Stimulated activated CD4-positive, alpha-beta T cell treated with anti-CD3 and anti-CD28 coated beads, Interleukin-1b, Interleukin-23, amount 100 ng/mL, for 48 hours (primary cell): ENCODE data around the gene CORO2B.
"Not testable (repeated sequence)": the region's sequence is repeated elsewhere in the genome, so short reads cannot be mapped to it uniquely, and the experiment has no call there.

Source experiments
- DNase-seq: peaks from one replicate; pipeline ENCODE4 v3.0.0-alpha.2; 2020

The CORO2B gene

GRCh38 chr15:68593341-68593740 lies 14.5 kb downstream of the CORO2B start:
- no peak for DNase-seq

DNA sequence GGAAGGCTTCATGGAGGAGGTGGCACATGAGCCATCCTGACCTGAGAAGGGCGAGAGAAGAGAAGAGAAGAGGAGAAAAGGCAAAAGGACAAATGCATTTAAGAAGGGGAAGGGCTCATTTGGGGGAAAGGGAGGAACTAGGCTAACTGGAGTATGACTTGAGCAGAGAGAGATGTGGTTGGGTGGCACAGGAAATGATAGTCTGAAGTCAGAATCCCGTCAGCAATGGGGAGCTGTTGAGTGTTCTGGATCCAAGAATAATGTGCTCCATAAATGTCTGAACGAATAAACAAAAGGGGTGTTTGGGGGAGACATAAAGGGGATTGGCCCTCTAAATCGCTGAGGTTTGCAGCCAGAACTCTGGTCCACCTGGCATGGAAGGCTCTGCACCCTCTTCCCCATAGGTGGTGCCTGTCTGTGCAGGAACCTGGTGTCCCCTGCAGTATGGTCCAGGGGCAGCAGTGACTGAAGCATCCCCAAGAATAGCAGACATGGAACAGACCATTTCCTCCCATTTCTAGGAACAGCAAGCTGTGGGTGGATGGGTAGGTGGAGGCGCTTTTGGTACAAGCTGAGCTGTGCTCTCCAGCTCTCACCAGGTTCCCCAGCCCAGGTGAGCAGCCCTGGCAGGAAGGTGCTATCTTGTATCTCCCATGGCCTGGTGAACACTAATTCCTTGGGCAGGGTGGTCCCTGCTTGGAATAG lies 15.2 kb downstream of the CORO2B start:
- no peak for DNase-seq

DNA sequence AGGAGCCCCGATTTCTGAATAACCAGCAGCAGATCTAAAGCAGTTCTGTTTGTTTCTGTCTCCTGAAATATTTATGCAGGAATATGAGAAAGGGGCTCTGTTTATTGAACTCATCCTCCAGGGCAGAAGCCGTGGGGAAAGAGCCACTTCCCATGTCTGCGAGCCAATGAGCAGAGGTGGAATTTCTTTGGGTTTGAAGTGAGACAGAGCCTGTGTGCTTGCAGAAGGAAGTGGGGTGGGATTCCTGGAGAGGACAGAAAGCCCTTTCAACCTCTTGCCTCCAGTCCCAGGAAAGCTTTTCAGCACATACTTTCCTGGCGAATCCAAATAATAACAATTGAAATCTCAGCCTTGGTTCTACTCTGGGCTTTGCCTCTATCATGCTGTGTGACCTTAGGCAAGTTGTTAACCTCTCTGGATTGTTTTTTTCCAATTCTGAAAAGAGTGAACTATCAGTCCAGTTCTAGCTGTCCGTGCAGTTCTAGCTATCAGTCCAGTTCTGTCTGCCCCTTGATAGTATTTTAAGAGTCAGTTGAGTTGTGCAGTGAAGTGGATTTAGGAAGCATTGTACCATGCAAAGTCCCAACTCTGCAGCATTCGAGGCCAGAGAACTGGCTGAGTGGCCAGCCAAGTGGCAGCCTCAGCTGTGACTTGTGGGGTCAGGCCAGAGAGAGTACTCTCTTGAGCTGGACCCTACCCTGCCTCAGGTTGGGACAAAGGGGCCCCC lies 15.9 kb downstream of the CORO2B start:
- no peak for DNase-seq

DNA sequence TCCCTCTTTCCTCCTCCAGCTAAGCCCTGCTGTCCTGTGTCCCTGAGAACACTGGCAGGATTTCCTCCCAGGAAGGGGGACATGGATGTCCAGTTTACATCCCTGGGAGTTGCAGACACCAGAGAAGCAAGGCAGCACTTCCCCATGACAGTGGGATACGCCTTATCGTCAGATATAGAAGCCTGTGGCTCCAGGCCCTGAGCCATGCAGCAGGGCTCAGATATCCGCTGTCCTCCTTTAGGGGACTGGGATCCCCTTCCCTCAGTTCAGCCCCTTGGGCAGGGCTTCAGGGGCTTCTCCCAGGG lies 16.4 kb downstream of the CORO2B start:
- DNase-seq: no peak

DNA sequence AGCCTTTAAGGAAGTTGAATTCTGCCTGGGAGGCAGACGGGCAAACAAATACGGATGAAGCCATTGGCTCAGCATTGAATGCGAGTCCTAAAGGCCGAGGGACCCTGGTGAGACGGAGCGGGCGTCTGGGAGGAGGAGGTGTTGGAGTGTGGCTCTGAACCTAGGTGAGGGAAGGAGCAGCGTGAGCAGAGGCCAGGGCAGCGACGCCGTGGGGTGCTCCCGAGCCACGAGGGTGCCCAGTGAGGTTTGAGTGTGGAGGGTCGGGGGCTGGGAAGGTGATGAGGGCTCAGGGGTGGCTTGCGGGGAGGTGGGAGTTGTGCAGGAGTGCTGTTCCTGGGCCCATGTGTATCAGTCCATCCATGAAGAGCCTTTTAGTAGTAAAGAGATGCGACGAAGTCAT lies 17.0 kb downstream of the CORO2B start:
- no peak for DNase-seq

- no peak for DNase-seq
These were observed 17.9 kb downstream of the CORO2B start for GRCh38 chr15:68596691-68597090.

DNA sequence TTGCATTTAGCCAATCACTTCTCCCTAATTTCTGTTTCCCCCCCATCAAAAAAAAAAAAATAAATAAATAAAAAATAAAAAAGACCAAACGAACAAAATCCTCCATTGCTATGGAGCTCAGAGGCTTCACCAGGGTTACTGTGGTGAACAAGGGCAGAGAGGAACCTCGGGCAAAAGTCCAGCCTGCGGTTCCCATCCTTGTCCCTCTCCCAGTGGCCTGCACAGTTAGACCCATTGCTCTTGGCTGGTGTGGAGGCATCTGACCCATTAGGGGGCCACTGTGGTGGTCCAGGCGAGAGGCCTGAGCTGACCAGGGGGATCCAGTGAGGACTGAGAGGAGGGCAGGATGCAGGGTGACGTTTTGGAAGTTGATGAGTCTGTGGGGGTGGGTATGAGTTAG lies 18.8 kb downstream of the CORO2B start:
- DNase-seq: no peak

GRCh38 chr15:68598171-68599152 lies 19.7 kb downstream of the CORO2B start:
- no peak for DNase-seq

DNA sequence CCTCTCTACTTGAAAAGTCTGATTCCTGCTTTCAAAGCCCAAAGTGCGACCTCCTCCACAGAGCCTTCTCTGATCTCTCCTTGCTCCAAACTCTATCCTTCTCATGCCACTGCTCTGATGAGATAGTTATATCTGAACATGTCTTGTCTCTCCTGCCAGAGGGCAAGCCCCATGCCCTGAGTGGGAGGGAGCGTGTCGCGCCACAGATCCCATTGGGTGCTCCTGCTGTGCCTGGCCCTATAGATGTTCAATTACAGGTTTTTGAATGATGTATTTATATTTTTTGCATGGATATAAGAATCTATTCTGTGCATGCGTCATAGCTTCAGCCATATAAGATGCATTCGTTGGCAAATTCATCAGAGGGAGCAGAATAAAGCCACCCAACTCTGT lies 20.4 kb downstream of the CORO2B start:
- DNase-seq: no peak

GRCh38 chr15:68599560-68600071 lies 20.8 kb downstream of the CORO2B start:
- no peak for DNase-seq

- DNase-seq: no peak
These were observed 22.7 kb downstream of the CORO2B start for GRCh38 chr15:68601206-68602197.

DNA sequence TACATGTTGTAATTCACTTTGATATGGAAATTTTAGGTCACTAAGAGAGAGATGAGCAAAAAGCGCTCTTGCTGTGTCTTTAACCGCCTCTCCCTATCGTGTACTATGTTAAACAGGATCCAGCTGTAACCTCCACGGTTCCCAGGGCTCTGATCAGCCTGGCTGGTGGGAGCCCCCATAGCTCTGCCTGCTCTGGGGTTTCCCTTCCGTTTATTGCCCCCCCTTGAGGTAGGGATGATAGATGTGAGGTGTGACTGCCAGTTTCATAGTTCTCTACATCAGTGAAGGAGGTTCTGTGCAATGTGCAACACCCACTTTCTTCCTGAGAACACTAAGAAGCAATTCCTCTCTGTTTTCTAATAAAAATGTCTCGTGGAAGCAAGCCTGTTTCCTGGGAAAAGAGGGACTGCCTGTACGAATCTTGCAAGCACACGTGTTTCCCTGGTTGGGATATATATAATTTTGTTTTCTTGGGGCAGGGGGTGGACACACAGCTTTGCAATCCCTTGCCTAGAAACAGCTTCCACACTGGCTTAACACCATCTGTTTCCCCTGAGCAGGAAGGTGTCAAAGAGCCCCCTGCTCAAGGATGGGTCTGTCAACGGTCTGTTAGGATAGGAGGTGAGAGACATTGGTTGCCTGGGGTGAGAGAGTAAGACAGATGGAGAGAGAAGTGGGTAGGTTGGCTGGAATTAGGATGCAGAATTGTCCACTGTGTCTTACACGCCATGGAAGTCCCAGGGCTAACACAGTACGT lies 23.8 kb downstream of the CORO2B start:
- no peak for DNase-seq

GRCh38 chr15:68603216-68603595 lies 24.4 kb downstream of the CORO2B start:
- DNase-seq: no peak

GRCh38 chr15:68603951-68604350 lies 25.2 kb downstream of the CORO2B start:
- DNase-seq: no peak

DNA sequence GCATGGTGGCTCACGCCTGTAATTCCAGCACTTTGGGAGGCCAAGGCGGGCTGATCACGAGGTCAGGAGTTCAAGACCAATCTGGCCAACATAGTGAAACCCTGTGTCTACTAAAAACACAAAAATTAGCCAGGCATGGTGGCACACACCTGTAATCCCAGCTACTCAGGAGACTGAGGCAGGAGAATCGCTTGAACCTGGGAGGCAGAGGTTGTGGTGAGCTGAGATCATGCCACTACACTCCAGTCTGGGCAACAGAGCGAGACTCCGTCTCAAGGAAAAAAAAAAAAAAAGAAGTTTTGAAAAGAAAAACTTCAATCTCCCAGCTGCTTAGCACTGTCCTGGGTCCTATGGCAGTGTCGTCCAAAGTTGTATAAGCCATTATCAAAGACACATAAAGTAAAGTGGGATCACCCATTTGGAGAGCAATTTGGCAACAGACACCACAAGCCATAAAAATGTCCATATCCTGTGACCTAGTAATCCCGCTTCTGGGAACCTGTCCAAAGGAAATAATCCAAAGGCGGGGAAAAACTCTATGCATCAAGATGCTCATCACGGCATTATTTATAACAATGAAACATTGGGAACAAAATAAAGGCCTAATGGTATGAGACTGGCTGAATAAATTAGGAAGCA lies 26.2 kb downstream of the CORO2B start:
- DNase-seq: not testable (repeated sequence)

- no peak for DNase-seq
These were observed 27.6 kb downstream of the CORO2B start for GRCh38 chr15:68606375-68606774.

DNA sequence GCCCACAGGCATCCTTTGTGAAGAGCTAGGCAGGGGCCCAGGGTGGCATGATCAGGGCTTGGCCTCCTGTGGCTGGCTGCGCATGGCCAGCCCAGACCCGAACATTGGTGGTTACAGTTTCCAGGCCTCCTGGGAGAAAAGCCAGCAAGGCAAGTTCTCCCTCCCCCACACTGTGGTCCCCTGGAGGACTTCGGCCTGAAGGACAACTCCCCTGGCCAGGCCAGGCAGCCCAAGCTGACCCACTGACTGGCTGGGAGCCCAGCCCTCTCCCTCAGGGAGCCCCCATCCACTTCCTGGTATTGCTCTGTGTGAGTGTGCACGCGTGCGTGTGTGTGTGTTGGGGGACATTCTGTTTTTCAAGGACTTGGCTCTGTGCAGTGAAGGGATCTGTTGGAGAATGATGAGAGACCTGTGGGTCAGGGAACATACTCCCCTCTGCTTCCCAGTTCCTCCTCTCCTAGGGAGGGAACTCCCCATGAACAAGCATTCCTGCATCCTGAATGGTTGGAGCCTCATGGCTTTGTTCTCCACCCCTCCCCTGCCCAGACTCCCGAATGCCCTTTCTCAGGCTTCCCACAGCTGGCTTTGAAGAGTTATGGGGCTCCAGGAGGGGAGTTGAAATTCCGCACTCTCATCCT lies 29.5 kb downstream of the CORO2B start:
- no peak for DNase-seq

DNA sequence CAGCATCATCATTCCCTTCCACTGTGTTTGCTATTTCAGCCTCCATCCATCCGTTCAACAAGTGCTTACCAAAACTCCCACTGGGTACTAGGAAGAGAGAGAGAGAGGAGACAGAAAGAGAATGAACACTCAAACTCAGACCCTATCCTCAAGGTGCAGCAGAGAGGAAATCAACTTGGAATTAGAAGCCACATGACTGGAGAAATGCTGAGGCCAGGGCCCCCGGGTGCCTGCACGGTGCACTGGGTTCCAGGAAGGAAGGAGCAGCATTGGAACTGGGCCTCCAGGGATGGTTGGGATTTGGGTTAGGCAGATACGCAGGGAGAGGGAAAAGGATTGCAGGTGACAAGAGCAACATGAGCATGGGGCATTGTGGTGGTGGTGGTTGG lies 30.0 kb downstream of the CORO2B start:
- no peak for DNase-seq

DNA sequence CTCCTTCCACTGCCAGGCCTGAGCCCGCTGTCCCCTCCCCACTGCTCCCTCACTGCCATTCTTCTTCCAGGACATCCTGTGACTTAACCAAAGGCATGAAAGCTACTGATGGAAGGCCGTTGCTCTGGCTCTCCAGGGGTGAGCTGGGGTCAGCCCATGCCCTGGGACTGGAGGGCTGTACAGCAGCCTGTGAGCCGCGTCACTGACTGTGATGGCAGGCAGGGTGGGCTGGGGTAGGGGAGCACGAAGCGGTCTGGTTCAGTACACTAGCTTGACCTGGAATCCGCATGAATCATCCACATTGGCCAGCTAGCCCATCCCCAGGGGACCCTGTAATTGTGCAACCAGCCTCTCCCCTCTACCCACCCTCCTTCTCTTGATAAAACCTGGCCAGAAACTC lies 30.8 kb downstream of the CORO2B start:
- no peak for DNase-seq

DNA sequence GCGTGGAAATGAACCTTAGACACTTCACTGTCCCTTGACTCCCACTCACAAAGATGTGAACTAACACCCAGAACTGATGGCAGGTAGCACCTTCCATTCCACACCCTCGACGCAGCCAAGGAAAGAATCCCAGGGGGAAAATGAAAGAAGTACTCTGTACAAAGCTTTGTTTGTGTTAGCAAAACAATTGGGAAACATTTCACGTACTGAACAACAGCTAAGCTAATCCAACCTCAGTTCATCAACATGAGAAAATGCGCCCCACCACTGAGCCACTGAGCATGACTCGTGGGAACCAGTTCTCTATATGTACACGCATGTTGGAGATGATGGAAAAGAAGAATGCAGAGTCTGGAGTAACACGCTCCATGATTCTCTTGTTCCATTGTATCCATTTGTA lies 32.0 kb downstream of the CORO2B start:
- no peak for DNase-seq
